Endothelial cell of umbilical vein (primary cell): ENCODE results near the gene BCL2A1. TPM values are rescaled to one million over a fixed set of nuclear protein-coding genes. Genes with fewer than 3 reads are reported as not detected.

Experiments used
- BruUV-seq: library from RNA; stranded (reverse); fragments of 400-500 nt; replicated peaks from 2 replicates; lab custom pipeline; 2021; lab: Mats Ljungman, UMichigan
- CTCF ChIA-PET: fragments of 300-600, 350-600 bp; sonication (Branson Sonifier 250); formaldehyde crosslinking; loops from one replicate; lab custom pipeline; 2021; ENCODE audit warnings: antibody characterized with exemption, inconsistent platforms; lab: Charles Lee
- POLR2A ChIA-PET: fragments of 300-600, 350-600 bp; sonication (Branson Sonifier 250); formaldehyde crosslinking; loops from one replicate; lab custom pipeline; 2021; ENCODE audit warnings: antibody characterized with exemption, inconsistent platforms; lab: Charles Lee
- DNase-seq: peaks from one replicate; pipeline ENCODE4 v3.0.0-alpha.2; 2011; ENCODE audit warnings: low read depth, low spot score
- FAIRE-seq: peaks from 2 replicates; lab custom pipeline; 2011; peaks lifted over from hg19 to GRCh38; lab: Jason Lieb, UNC
- H2AFZ ChIP-seq: 2 replicates; pipeline ENCODE4 v1.6.0; 2012; ENCODE audit warnings: low read depth, low read length, control low read depth, inconsistent platforms
- H3K27ac ChIP-seq: 2 replicates; pipeline ENCODE4 v1.5.1; 2011; ENCODE audit warnings: low read depth, mild to moderate bottlenecking, control low read depth, low read length, moderate library complexity; ENCODE audit not compliant: insufficient read depth
- H3K27me3 ChIP-seq, 2 experiments: 2 replicates each; pipeline versions ENCODE4 v1.6.0 to v1.6.1; 2011; ENCODE audit warnings: low read length in 2 of 2, mixed read lengths in 1 of 2; ENCODE audit not compliant: control insufficient read depth in 2 of 2, insufficient read depth in 2 of 2
- H3K36me3 ChIP-seq, 2 experiments: 2 replicates in 1 of 2; 3 replicates in 1 of 2; pipeline ENCODE4 v1.5.1; 2011; ENCODE audit warnings: low read length in 2 of 2, mild to moderate bottlenecking in 1 of 2, moderate library complexity in 1 of 2; ENCODE audit not compliant: control insufficient read depth in 2 of 2, insufficient read depth in 2 of 2; ENCODE audit errors: extremely low read depth in 1 of 2
- H3K4me1 ChIP-seq: 3 replicates; pipeline ENCODE4 v1.5.1; 2011; ENCODE audit warnings: mild to moderate bottlenecking, low read length; ENCODE audit not compliant: control insufficient read depth, insufficient read depth; ENCODE audit errors: extremely low read depth
- H3K4me2 ChIP-seq: 2 replicates; pipeline ENCODE4 v1.6.1; 2011; ENCODE audit warnings: low read length, control low read depth, mixed read lengths; ENCODE audit not compliant: insufficient read depth
- H3K4me3 ChIP-seq, 3 experiments: fragments of 200-600 bp in 1 of 3; sonication (generic), shearing (Covaris generic) in 1 of 3; replicated peaks in 1 of 3; 2 replicates each; pipeline ENCODE4 v1.5.1; 2011 to 2016; ENCODE audit warnings: control low read depth in 3 of 3, low read length in 3 of 3, mild to moderate bottlenecking in 2 of 3, inconsistent platforms in 1 of 3, low read depth in 1 of 3, moderate library complexity in 1 of 3; ENCODE audit not compliant: insufficient read depth in 1 of 3
- H3K79me2 ChIP-seq: 2 replicates; pipeline ENCODE4 v1.6.0; 2012; ENCODE audit warnings: low read length, inconsistent platforms; ENCODE audit not compliant: control insufficient read depth, insufficient read depth
- H3K9ac ChIP-seq: replicated peaks from 2 replicates; pipeline ENCODE3; 2011; ENCODE audit warnings: low read length, control low read depth; ENCODE audit not compliant: insufficient read depth; ENCODE audit errors: extremely low read depth
- H3K9me1 ChIP-seq: replicated peaks from 3 replicates; pipeline ENCODE4 v1.6.0; 2011; ENCODE audit warnings: mild to moderate bottlenecking, low read length; ENCODE audit not compliant: control insufficient read depth, insufficient read depth; ENCODE audit errors: extremely low read depth
- H3K9me3 ChIP-seq: replicated peaks from 2 replicates; pipeline ENCODE4 v1.5.1; 2012; ENCODE audit warnings: low read length, inconsistent platforms; ENCODE audit not compliant: control insufficient read depth, insufficient read depth
- H4K20me1 ChIP-seq: replicated peaks from 2 replicates; pipeline ENCODE3; 2011; ENCODE audit warnings: mild to moderate bottlenecking, low read length; ENCODE audit not compliant: control insufficient read depth, insufficient read depth; ENCODE audit errors: extremely low read depth
- CTCF ChIP-seq, 2 donors: IDR thresholded peaks; 1 replicate in 1 of 2; 2 replicates in 1 of 2; pipeline ENCODE4 v1.5.1; 2011; ENCODE audit warnings: low read length in 2 of 2, mild to moderate bottlenecking in 2 of 2, moderate library complexity in 2 of 2, control low read depth in 1 of 2, inconsistent platforms in 1 of 2, low read depth in 1 of 2; ENCODE audit not compliant: insufficient read depth in 1 of 2; ENCODE audit errors: extremely low read depth in 1 of 2
- EZH2 ChIP-seq: IDR thresholded peaks from 2 replicates; pipeline ENCODE4 v1.6.1; 2012; ENCODE audit warnings: borderline replicate concordance, low read depth, mild to moderate bottlenecking, moderate library complexity, low read length, inconsistent platforms; ENCODE audit not compliant: severe bottlenecking
- FOS ChIP-seq: IDR thresholded peaks from 2 replicates; pipeline ENCODE4 v1.6.1; 2011; ENCODE audit warnings: mild to moderate bottlenecking, low read length, moderate library complexity, borderline replicate concordance; ENCODE audit not compliant: insufficient read depth
- GATA2 ChIP-seq: IDR thresholded peaks from 2 replicates; pipeline ENCODE4 v1.7.0; 2011; ENCODE audit warnings: low read depth, mild to moderate bottlenecking, moderate library complexity, mixed read lengths, low read length; ENCODE audit not compliant: insufficient read length, insufficient read depth
- JUN ChIP-seq: IDR thresholded peaks from 2 replicates; pipeline ENCODE4 v1.6.1; 2011; ENCODE audit warnings: borderline replicate concordance, low read depth; ENCODE audit not compliant: insufficient read length, insufficient read depth
- MYC ChIP-seq: IDR thresholded peaks from one replicate; pipeline ENCODE4 v1.6.1; 2011; ENCODE audit warnings: mild to moderate bottlenecking, low read depth, low read length
- POLR2A ChIP-seq: IDR thresholded peaks from 2 replicates; pipeline ENCODE4 v1.6.1; 2012; ENCODE audit warnings: low read depth, mild to moderate bottlenecking, control low read depth, low read length
- POLR2AphosphoS5 ChIP-seq: IDR thresholded peaks from 2 replicates; pipeline ENCODE4 v1.6.1; 2012; ENCODE audit warnings: low read depth, mild to moderate bottlenecking, control low read depth, low read length, moderate library complexity; ENCODE audit not compliant: insufficient read depth
- dilution Hi-C: fragments of 300-500 bp; cut with MboI; formaldehyde crosslinking; loops from one replicate; pipeline ENCODE4 v1.15.0; 2019; ENCODE audit warnings: low sequenced_read_pairs; ENCODE audit not compliant: extremely low pct_ligation_motif_present
- intact Hi-C: fragments of 100-400 bp; cut with micrococcal nuclease; formaldehyde crosslinking; loops from one replicate; pipeline ENCODE4 v1.10.0; 2022
- polyA plus RNA-seq, 4 experiments: library from polyadenylated mRNA; depleted of rRNA in 3 of 4; stranded (reverse) in 3 of 4; unstranded in 1 of 4; fragments of >200 nt; gene quantifications; 2 replicates each; pipeline versions ENCODE4 v1.2.1 to v1.2.3, GENCODE V29; 2011 to 2012; ENCODE audit warnings: missing spikeins in 1 of 4
- total RNA-seq: library from RNA; stranded (reverse); gene quantifications from 2 replicates; pipeline ENCODE4 v1.2.3, GENCODE V29; 2021
- TF ChIP-seq, protein P1 (sequence below): IDR thresholded peaks from 2 replicates; pipeline ENCODE4 v1.6.1; 2011; ENCODE audit not compliant: insufficient read depth, insufficient read length

BCL2A1 gene
- total and polyA plus RNA-seq, 2 donors (not counting 3 experiments of a cell fraction or from before 2014, with no cell fraction given): not detected

DNA sequence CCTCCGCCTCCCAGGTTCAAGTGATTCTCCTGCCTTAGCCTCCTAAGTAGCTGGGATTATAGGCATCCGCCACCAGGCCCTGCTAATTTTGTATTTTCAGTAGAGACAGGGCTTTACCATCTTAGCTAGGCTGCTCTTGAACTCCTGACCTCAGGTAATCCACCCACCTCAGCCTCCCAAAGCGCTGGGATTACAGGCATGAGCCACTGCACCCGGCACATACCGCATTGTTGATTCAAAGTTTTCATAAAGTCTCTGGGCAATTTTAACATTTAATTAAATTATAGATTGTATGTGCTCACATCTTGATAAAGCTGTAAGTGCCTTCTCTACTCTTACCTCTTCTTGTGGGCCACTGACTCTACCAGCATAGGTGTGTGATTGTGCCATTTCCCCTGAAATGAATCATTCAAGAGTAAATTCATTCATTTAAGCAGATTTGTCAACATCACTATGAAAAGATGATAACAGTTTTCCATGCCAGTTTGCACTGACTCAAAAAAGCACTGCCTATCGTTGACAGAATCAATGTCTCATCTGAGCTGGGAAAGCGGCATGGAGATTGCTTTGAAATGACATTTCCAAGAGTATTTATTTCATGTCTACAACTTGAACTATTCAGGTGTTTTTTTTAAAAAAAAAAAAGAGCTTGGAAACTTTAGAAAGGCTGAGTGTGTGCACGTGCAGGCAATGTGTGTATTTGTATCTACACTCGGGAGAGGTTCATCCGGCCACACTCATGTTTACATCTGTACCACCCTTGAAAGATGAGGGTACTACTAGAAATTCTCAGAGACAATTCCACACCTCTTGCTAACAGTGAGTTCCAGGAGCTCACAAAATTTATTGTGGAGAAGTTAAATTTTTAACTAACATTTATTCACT, 3.5 kb downstream of the BCL2A1 start:
- Histone ChIP-seq H3K9me1 (no peaks in the 10 kb centered on the region), H3K36me3 (no peaks in the 10 kb centered on the region), H3K9ac (no peak overlapping the region), H3K79me2 (no peaks in the 10 kb centered on the region), H3K4me3 (no peak overlapping the region), H2AFZ (no peak overlapping the region), H3K4me2 (no peak overlapping the region), H3K4me1 (no peaks in the 10 kb centered on the region), H3K9me3 (no peaks in the 10 kb centered on the region), H3K27ac (no peak overlapping the region), H4K20me1 (no peaks in the 10 kb centered on the region), H3K27me3 (no peaks in the 10 kb centered on the region)
- TF ChIP-seq CTCF (IDR thresholded peaks at IDR 0.05; ENCODE audit: extremely low read depth in 1 of 2, insufficient read depth in 1 of 2, low read depth in 1 of 2, low read length in 2 of 2) (no peak), EZH2 (no peak), FOS (no peak), POLR2AphosphoS5 (no peak), POLR2A (no peak), GATA2 (no peak), JUN (no peak), MYC (no peak)
- TF ChIP-seq, protein P1, sequence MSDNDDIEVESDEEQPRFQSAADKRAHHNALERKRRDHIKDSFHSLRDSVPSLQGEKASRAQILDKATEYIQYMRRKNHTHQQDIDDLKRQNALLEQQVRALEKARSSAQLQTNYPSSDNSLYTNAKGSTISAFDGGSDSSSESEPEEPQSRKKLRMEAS: no peak
- POLR2A ChIA-PET: interaction anchor here (0.6 kb wide), 1 partner anchor 45 kb away, joined by 5 read pairs; no protein-coding TSS in a partner anchor
- CTCF ChIA-PET: interaction anchor here (0.9 to 1.1 kb wide), 2 partner anchors 114 to 587 kb away, joined by 3 read pairs; no protein-coding TSS in a partner anchor
- dilution Hi-C loops: no loop called here
- DNase-seq (no peak), FAIRE-seq (no peak)
- intact Hi-C loops: loop anchor here (1.0 kb wide), 1 partner anchor 48 kb away; no protein-coding TSS in a partner anchor
- BruUV-seq: no TSS peak
